GM18861 (cell line): ENCODE results near the gene CNDP1.
"Not testable (repeated sequence)": the region's sequence is repeated elsewhere in the genome, so short reads cannot be mapped to it uniquely, and the experiment has no call there.

Experiments used
- ATAC-seq: cut with Tn5 transposase; IDR thresholded peaks from one replicate; pipeline ENCODE4 v1.9.1; 2021; ENCODE audit not compliant: unreplicated experiment

CNDP1 gene

GRCh38 chr18:74541703-74542555 is 7.6 kb downstream of the CNDP1 start:
- ATAC-seq: no peak

DNA sequence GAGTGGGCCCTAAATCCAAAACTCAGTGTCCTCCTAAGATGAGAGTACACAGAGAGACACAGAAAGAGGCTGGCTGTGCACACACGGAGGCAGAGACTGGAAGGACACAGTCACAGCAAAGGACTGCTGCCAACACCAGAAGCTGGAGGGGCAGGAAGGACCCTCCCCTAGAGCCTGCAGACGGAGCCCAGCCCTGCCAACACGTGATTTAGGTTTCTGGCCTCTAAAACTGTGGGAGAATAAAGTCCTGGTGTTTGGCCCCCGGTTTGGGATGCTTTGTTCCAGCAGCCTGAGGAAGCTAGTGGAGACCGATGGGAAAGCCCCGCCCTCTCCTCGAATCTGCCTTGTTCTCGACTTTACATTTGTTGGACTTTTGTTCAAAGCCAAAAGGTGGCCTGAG is 10.6 kb downstream of the CNDP1 start:
- no peak for ATAC-seq

DNA sequence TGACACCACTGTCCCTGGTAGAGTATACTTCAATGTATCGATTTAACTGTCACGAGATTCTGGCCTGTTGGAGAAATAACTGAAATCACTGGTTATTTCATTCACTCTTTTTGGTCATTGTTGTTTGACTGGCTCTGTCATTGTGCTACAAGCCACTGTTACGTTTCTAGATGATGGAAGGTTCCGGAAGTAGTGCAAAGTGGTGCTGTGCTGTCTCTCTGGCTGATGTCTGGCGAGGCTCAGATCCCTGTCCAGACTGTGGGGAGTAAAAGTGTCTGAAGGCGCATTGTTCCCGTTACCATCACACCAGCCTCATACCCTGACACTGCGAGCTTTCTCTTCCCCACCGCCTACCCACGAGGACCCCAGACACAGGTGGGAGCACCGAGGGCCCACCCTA is 11.7 kb downstream of the CNDP1 start:
- no peak for ATAC-seq

DNA sequence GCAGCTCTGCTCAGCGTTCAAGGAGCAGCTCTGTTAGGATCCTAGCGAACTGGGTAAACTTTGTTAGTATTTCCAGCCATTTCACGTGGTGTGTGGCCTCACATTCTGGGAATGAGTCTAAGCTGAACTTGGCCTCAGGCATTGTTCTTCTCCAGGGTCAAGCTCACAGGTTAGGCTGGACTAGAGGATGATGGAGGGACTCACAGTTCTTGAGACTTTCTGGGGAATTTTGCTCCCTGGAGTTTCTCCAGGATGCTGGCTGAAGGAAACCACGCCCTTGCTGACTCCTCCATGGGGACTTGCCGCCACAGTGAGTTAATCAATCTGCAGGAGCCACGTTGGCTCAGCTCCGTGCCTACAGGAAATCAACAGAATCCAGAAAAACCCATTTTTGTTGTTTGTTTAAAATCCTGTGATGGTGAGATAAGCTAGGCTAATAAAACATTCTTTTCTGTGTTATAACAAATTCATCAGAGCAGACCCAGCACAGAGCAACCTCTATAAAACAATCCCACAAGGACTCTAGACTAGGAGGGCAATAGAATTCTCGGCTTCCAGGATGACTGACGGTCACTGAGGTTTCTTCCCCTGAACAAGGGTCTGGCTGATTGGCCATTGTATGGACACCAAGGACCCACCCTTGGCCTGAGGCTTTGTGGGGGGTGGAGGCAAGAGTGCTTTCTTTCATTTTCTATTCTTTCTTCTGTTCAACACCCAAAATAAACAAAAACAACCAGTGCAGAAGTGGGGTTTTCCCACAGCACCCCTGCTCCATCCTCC is 12.6 kb downstream of the CNDP1 start:
- ATAC-seq: no peak

DNA sequence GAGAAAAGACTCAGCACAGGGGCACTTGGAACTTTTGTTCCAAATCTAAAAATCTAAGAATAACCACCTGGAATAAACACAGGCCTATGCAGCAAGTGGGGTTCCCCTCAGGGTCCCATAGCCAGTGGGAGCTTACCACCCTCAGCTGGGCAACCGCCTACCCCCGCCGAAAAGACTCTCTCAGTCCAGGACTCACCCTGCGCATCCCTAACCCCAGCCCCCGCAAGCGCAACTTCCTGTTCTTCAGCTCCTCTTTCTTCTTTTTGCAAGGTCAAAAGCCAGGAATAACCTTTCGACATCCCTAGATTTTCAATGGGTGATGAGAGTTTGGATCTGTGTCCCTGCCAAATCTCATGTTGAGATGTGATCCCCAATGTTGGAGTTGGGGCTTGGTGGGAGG is 13.6 kb downstream of the CNDP1 start:
- no peak for ATAC-seq

DNA sequence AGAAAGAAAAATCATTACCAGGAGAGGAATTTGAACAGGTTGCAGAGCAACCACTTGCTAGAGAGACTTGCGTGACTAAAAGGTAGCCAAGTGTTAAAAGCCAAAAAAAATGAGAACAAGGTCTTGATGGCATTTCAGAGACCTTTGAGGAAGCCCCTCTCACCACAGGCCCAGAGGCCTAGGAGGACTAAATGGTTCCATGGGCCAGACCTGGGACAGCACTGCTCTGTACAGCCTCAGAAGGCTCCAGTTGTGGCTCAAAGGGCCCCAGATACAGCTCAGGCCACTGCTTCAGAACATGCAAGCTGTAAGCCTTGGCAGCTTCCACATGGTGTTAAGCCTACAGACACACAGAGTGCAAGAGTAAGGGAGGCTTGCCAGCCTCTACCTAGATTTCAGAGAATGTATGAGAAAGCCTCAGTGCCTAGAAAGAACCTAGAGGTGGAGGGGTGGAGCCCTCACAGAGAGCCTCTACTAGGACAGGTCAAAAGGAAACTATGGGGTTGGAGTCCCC is 15.3 kb downstream of the CNDP1 start:
- no peak for ATAC-seq

DNA sequence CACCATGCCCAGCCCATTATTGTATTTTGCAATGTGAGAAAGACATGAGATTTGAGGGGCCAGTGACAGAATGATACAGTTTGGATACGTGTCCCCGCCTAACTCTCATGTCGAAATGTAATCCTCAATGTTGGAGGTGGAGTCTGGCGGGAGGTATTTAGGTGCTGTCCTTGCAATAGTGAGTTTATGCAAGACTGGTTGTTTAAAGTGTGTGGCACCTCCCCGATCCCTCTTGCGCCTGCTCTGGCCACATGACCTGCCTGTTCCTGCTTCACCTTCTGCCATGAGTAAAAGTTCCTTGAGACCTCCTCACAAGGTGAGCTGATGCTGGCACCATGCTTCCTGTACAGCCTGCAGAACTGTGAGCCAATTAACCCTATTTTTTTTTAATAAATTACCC is 16.6 kb downstream of the CNDP1 start:
- no peak for ATAC-seq

- ATAC-seq: no peak
Observed at GRCh38 chr18:74551452-74551851, 17.2 kb downstream of the CNDP1 start.

GRCh38 chr18:74551936-74552555 is 17.7 kb downstream of the CNDP1 start:
- ATAC-seq: peak; percentile 100

GRCh38 chr18:74556126-74556525 is 21.8 kb downstream of the CNDP1 start:
- ATAC-seq: no peak

GRCh38 chr18:74558096-74558495 is 23.8 kb downstream of the CNDP1 start:
- no peak for ATAC-seq

DNA sequence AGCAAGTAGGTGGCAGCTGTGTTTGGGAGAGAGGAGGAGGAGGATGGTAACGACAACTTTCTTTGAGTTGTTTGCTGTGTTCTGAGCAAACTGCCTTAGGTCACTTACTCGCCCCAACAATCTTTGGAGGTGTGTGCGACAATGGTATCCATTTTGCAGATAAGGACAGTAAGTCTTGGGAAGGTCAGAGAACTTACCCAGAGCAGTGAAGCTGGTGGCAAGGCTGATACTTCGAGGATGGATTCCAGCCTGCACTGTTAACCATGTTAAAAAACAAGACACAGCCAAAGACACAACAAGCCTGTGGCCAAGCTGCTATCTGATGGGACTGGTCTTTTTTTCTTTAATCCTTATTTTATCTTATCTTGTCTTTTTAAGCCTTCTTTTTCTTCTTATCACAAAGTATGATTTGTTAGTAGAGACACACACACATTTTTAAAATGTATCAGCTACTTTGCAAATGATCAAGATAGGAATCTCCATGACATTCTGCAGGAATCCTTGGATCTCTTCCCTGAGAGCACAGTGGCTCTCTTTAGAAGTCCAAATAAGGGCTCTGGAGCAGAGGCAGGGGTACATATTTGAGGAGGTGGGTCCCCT is 27.9 kb downstream of the CNDP1 start:
- ATAC-seq: no peak

DNA sequence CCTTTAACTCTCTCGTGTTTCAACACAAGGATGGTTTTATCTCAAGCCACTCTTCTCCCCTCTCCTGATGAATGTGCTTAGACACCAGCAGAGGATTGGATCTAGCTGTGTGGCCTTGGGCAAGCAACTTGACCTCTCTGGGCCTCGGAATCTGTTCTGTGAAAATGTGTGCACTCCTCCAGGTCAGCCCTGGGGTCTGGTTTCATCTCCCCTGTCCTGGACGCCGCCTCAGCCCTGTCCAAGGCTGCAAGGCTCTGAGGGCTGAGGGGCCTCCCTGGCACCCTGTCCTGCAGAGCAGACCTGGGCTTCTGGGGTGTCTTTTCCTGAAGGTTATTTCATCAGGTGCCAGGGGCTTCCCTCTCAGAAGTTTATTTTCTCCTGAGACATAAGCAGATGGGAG is 28.5 kb downstream of the CNDP1 start:
- no peak for ATAC-seq

DNA sequence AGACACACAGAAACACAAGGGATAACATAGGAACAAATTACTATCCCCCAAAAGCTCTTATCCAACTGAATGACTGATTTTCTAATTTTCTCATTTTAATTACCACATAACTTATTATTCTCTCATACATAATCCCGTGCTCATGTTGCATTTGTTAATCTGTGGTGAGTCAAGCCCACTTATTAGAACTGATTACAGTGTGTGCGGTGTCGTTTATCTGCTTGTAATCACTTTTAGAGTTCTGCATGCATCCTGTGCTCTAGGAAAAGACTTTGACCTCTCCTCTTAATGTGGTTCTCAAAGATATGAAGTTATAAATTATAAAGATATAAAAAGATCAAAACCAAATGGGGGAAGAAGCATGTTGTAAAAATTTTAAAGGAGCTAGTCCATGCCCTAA is 29.7 kb downstream of the CNDP1 start:
- no peak for ATAC-seq

- ATAC-seq: not testable (repeated sequence)
Observed at GRCh38 chr18:74565164-74565563, 30.9 kb downstream of the CNDP1 start.

GRCh38 chr18:74565993-74566392 is 31.7 kb downstream of the CNDP1 start:
- not testable (repeated sequence) for ATAC-seq

DNA sequence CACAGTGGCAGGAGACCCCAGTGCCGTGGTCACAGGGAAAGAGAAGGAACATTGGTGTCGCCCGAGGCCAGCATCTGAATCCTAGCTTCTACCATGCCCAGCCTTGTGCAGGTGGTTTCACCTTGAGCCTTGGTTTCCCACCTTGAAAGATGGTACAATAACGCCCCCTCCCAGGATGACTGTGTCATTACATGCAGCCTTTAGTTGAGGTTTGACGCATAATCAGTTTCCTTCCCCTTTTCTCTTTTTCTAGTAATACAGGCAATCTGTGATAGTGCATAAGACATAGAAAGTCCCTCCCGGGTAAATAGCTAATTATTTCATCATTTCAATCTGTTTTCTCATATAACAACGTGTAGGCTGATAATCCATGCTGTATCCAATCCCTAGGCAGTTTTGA is 33.5 kb downstream of the CNDP1 start:
- no peak for ATAC-seq

GRCh38 chr18:74569401-74569800 is 35.1 kb downstream of the CNDP1 start:
- no peak for ATAC-seq

DNA sequence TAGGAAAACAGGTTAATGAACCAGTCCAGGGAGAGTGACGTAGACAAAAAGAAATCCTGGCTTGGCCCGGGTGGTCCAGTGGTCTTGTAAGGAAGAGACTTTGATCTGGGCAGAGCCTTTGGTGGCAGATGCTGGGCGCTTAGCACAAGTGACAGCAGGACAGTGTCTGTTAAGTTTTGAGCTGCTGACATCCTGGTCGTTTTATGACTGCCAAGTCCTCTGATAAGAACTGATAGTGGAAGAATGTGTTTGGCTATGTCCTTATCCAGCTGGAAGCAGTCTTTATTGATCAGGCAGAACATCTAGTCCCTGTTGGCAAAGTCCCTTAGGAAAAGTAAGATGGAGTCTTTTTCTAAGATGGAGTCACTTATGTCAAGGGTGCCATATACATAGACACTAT is 36.0 kb downstream of the CNDP1 start:
- ATAC-seq: no peak

DNA sequence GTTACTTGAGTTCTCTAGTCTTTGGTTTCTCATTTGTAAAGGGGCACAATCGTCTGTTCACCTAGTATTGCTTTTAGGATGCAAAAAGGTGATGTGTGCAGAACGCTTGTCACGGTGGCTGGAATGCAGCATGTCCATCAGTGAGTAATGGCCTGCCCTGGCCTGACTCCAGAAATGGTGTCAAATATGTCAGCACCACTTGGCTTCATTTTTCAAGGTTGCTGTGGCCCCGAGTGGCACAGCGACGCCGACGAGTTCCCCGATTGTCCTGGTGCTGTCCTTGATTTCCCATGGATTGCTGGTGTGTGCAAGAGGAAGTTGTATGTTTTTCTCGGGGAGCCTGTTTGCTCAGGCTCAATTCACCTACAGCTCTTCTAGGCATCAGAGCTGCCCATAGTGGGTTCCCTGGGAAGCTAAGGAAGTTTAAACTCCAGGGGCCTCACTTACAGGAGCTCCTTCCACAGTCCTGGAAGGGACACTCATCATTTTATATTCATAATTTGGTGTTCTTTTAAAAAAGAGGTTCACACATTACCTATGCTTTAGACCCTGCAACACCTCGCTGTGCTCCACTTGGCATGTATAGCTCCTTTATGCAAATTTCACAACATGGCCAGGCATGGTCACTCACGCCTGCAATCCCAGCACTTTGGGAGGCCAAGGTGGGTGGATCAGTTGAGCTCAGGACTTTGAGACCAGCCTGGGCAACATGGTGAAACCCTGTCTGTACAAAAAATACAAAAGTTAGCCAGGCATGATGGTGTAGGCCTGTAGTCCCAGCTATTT is 37.8 kb downstream of the CNDP1 start:
- no peak for ATAC-seq
